ENCODE measurements around the gene DPP6.

GRCh38 chr7:154886591-154886990 is 834.4 kb downstream of the DPP6 start:
- TF ChIP-seq CTCF (IDR thresholded peaks at IDR 0.05) (no peak), POLR2A (IDR thresholded peaks at IDR 0.05) (no peak), POLR2AphosphoS5 (IDR thresholded peaks at IDR 0.05) (no peak)
